Measurements from ENCODE around the gene SLC45A1. TPM values are rescaled to one million over a fixed set of nuclear protein-coding genes. Genes with fewer than 3 reads are reported as not detected.

The SLC45A1 gene
- total RNA-seq, 1 donor, result 2.0 TPM

DNA sequence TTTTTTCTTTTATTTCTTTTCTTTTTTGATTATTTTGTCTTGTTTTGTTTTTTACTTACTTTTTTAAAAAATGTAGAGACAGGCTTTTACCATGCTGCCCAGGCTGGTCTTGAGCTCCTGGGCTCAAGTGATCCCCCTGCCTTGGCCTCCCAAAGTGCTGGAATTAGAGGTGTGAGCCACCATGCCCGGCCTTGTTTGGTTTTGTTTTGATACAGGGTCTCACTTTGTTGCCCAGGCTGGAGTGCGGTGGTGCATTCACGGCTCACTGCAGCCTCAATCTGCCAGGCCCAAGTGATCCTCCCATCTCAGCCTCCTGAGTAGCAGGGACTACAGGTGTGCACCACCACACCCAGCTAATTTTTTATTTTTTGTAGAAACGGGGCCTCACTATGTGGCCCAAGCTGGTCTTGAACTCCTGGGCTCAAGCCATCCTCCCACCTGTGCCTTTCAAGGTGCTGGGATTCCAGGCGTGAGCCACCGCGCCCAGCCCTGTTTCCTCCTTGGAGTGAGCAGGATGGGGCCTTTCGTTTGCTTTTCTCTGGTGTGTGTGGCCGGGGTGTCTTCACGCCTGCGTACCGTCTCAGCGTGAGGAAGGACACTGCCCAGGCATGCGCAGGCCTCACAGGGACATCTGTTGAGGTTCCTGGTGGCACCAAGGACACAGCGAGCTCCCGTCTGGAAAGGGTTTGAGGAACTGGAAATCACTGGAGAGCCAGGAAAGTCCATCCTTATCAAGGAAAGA, 15.5 kb downstream of the SLC45A1 start:
- TF ChIP-seq, protein P1, sequence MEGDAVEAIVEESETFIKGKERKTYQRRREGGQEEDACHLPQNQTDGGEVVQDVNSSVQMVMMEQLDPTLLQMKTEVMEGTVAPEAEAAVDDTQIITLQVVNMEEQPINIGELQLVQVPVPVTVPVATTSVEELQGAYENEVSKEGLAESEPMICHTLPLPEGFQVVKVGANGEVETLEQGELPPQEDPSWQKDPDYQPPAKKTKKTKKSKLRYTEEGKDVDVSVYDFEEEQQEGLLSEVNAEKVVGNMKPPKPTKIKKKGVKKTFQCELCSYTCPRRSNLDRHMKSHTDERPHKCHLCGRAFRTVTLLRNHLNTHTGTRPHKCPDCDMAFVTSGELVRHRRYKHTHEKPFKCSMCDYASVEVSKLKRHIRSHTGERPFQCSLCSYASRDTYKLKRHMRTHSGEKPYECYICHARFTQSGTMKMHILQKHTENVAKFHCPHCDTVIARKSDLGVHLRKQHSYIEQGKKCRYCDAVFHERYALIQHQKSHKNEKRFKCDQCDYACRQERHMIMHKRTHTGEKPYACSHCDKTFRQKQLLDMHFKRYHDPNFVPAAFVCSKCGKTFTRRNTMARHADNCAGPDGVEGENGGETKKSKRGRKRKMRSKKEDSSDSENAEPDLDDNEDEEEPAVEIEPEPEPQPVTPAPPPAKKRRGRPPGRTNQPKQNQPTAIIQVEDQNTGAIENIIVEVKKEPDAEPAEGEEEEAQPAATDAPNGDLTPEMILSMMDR (IDR thresholded peaks at IDR 0.05; ENCODE audit: insufficient read depth, low read length), result no peak
- H3K4me3 ChIP-seq (ENCODE audit: low read depth, low read length), result no peak overlapping the region
- no peak for DNase-seq (ENCODE audit: low read depth)

DNA sequence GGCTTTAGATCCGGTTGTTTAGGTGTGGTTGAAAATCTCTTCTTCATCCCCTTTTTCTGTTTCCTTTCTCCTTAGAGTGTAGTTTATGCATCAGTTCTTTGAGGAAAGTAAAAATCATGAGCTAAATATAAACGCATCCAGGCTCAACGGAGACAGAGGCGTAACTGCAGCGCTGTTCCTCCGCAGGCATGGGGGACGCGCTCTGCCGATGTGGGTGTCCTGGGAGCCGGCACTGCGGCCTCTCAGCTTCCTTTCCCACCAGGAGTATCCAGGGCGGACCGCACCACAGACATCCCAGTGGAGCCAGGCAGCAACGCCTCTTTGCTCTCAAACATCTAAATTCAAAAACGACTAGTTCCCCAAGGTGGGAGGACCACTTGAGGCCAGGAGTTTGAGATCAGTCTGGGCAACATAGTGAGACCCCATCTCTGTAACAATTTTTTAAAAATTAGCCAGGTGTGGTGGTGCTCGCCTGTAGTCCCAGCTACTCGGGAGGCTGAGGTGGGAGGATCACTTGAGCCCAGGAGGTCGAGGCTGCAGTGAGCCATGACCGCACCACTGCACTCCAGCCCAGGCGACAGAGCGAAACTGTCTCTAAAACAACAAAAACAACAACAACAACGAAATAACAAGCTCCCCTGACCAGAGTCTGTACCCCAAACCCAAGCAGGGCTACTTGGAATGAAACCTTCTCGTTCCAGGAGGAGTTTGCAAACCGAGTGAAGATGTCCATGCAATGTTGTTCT, 16.4 kb downstream of the SLC45A1 start:
- TF ChIP-seq, protein P1 (IDR thresholded peaks at IDR 0.05; ENCODE audit: insufficient read depth, low read length), result no peak
- H3K4me3 ChIP-seq (ENCODE audit: low read depth, low read length), result no peak overlapping the region
- DNase-seq (ENCODE audit: low read depth), result no peak

DNA sequence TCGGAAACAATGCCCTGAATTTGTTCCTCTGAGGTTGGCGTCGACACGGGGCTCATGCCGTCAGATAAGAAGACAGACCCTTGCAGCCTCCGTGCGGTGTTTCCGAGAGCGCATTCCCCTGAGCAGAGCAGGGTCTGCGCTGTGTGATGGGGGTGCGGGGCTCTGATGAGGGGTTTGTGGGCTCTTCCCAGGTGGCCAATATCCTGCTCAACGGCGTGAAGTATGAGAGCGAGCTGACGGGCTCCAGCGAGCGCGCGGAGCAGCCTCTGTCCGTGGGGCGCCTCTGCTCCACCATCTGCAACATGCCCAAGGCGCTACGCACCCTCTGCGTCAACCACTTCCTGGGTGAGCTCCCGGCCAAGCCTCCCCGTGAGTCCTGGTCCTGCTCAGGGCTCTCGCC, 17.3 kb downstream of the SLC45A1 start:
- DNase-seq (ENCODE audit: low read depth), result no peak
- no peak overlapping the region for H3K4me3 ChIP-seq (ENCODE audit: low read depth, low read length)
- TF ChIP-seq, protein P1 (IDR thresholded peaks at IDR 0.05; ENCODE audit: insufficient read depth, low read length), result no peak

DNA sequence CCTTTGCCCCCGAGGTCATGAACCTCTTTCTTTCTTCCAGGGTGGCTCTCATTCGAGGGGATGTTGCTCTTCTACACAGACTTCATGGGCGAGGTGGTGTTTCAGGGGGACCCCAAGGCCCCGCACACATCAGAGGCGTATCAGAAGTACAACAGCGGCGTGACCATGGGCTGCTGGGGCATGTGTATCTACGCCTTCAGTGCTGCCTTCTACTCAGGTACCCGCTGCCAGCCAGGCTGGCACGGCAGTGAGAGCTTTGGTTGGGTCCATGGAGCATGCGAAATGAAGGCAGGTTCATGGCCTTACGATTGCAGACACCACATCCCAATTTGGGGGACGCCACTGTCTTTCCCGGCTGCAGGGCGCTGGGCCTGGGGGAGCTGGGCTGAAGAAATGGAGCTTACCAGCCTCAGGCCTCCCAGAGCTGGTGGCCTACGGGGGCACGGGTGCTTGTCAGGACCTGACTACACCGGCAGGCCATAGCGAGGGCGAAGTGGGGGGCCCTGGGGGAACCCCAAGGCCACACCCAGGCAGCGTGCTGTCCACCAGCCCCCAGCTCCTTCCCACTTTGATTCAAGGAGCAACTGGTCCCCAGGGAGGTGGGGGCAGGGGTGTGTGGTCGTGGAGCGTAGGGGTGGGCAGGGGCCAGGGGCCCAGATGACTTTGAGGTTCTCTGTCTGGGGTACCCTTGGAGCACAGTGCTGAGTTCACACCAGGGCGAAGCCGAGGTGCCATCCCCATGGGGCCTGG, 20.0 kb downstream of the SLC45A1 start:
- DNase-seq (ENCODE audit: low read depth), result no peak
- TF ChIP-seq, protein P1 (IDR thresholded peaks at IDR 0.05; ENCODE audit: insufficient read depth, low read length), result no peak
- no peak overlapping the region for H3K4me3 ChIP-seq (ENCODE audit: low read depth, low read length)

DNA sequence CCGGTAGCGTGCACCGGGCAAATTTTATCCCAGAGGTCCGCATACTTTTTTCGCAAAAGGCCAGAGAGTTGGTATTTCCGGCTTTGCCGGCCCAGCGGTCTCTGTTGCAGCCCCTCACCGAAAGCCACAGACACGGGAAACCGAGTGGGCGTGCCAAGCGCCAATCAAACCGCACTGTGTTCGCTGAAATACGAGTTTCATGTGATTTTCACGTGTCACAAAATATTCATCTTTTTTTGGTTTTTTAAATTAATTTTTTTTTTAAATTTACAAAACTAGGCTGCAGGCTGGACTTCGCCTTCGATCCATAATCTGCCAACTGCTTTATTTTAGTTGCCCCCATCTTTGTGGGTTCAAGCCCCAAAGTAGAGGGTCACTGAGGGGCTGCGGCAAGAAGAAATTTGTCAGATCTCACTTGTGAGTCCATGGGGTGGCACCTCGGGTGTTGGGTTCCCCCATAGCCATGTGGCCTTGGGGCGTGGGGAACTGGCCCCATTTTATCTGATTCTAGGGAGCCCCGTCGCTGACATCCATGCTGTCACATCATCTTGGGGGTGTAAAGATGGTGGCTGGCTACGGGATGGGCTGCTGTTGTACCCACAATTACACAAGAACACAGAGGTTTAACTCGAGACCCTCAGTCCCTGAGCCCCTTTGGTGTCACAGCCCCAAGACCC, 20.8 kb downstream of the SLC45A1 start:
- TF ChIP-seq, protein P1 (IDR thresholded peaks at IDR 0.05; ENCODE audit: insufficient read depth, low read length), result no peak
- H3K4me3 ChIP-seq (ENCODE audit: low read depth, low read length), result no peak overlapping the region
- DNase-seq (ENCODE audit: low read depth), result no peak

DNA sequence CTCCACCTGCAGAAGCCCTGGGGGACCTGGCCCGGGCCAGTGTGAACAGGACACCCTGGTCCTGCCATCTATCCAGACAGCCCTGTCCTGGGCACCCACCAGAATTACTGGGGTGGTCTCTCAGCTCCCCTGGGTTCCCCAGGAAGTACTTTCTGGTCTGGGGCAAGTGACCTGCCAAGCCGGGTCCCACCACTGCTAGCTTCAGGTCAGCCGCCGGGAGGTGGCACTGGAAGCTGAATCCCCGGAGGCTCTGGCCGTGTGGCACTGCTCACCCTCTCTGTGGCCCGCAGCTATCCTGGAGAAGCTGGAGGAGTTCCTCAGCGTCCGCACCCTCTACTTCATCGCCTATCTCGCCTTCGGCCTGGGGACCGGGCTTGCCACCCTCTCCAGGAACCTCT, 21.3 kb downstream of the SLC45A1 start:
- TF ChIP-seq, protein P1 (IDR thresholded peaks at IDR 0.05; ENCODE audit: insufficient read depth, low read length), result no peak
- H3K4me3 ChIP-seq (ENCODE audit: low read depth, low read length), result no peak overlapping the region
- no peak for DNase-seq (ENCODE audit: low read depth)

Measured in fibroblast of the aortic adventitia (primary cell).